Smooth muscle cell (in vitro differentiated cells): ENCODE results near the gene GRIN2A. TPM values are rescaled to one million over a fixed set of nuclear protein-coding genes. Genes with fewer than 3 reads are reported as not detected.

Experiments used
- DNase-seq: peaks from one replicate; lab custom pipeline; 2025; ENCODE audit not compliant: unreplicated experiment; lab: John Stamatoyannopoulos, UW
- H2AFZ ChIP-seq: fragments of 200-600 bp; sonication (generic); 2 replicates; pipeline ENCODE4 v1.6.0; 2016; ENCODE audit warnings: antibody characterized with exemption, low read depth, mild to moderate bottlenecking
- H3F3A ChIP-seq: fragments of 200-600 bp; sonication (generic); 2 replicates; pipeline ENCODE4 v1.6.0; 2017; ENCODE audit warnings: antibody characterized with exemption, low read depth
- H3K27ac ChIP-seq: fragments of 200-600 bp; sonication (generic); 2 replicates; pipeline ENCODE4 v1.5.1; 2016; ENCODE audit warnings: low read depth, mild to moderate bottlenecking
- H3K27me3 ChIP-seq: fragments of 200-600 bp; sonication (generic); 2 replicates; pipeline ENCODE4 v1.6.1; 2016; ENCODE audit warnings: low read depth, mild to moderate bottlenecking
- H3K36me3 ChIP-seq: fragments of 200-600 bp; sonication (generic); 2 replicates; pipeline ENCODE4 v1.5.1; 2016; ENCODE audit warnings: low read depth
- H3K4me1 ChIP-seq: fragments of 200-600 bp; sonication (generic); 2 replicates; pipeline ENCODE4 v1.5.1; 2016; ENCODE audit warnings: low read depth
- H3K4me2 ChIP-seq: fragments of 200-600 bp; sonication (generic); 2 replicates; pipeline ENCODE4 v1.6.0; 2016; ENCODE audit warnings: mild to moderate bottlenecking
- H3K4me3 ChIP-seq: fragments of 200-600 bp; sonication (generic); 2 replicates; pipeline ENCODE4 v1.5.1; 2016; ENCODE audit warnings: mild to moderate bottlenecking
- H3K79me2 ChIP-seq: fragments of 200-600 bp; sonication (generic); 2 replicates; pipeline ENCODE4 v1.6.0; 2016; ENCODE audit warnings: low read depth, mild to moderate bottlenecking
- H3K9ac ChIP-seq: fragments of 200-600 bp; sonication (generic); 2 replicates; pipeline ENCODE4 v1.6.0; 2016; ENCODE audit warnings: low read depth
- H3K9me3 ChIP-seq: fragments of 200-600 bp; sonication (generic); replicated peaks from 2 replicates; pipeline ENCODE4 v1.5.1; 2016; ENCODE audit warnings: low read depth
- H4K20me1 ChIP-seq: fragments of 200-600 bp; sonication (generic); 2 replicates; pipeline ENCODE4 v1.6.0; 2016; ENCODE audit warnings: low read depth
- CTCF ChIP-seq: fragments of 200-600 bp; sonication (generic); IDR thresholded peaks from 2 replicates; pipeline ENCODE4 v1.5.1; 2017; ENCODE audit warnings: borderline replicate concordance, mild to moderate bottlenecking, antibody characterized with exemption; ENCODE audit not compliant: insufficient read depth, poor library complexity, severe bottlenecking
- WGBS: methylation state at CpG from one replicate; pipeline ENCODE4 v1.1.7; 2016; ENCODE audit warnings: low lambda C conversion rate; 5-methylcytosine and 5-hydroxymethylcytosine counted together
- polyA plus RNA-seq: library from polyadenylated mRNA; unstranded; fragments of >200 nt; fragmentation: Nextera tagmentation; extraction: Ambion mirVana; gene quantifications from 2 replicates; pipeline ENCODE4 v1.2.1, GENCODE V29; 2016
- total RNA-seq: library from RNA; depleted of rRNA; stranded (reverse); fragments of >200 nt; gene quantifications from 2 replicates; pipeline ENCODE4 v1.2.3, GENCODE V29; 2014

The GRIN2A gene
- total and polyA plus RNA-seq, 2 experiments from 2014 or later, result 0.02 to 0.13 TPM

DNA sequence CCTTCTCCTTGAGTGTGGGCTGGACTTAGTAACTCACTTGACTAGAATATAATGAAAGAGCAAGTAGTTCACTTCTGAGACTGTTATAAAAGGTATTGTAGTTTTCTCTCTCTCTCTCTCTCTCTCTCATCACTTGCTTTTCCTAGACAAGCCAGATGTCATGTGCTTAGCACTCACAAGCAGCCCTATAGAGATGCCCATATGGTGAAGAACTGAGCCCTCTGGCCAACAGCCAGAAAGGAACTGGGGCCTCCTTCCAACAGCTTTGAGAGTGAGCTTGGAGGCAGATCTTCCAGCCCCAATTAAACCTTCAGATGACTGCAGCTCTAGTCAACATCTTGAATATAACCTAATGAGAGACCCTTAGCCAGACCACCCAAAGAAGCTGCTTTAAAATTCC lies 440.5 kb downstream of the GRIN2A start:
- Histone ChIP-seq H3K9me3 (no peaks in the 10 kb centered on the region), H3K27ac (no peak overlapping the region), H4K20me1 (no peaks in the 10 kb centered on the region), H3F3A (no peaks in the 10 kb centered on the region), H2AFZ (no peak overlapping the region), H3K9ac (no peak overlapping the region), H3K4me3 (no peak overlapping the region), H3K79me2 (no peaks in the 10 kb centered on the region), H3K4me2 (no peak overlapping the region), H3K36me3 (no peaks in the 10 kb centered on the region), H3K4me1 (no peaks in the 10 kb centered on the region), H3K27me3 (peaks cover 4% of the 10 kb centered on the region)
- TF ChIP-seq CTCF, result no peak
- DNase-seq, result no peak

- peaks cover 10% of the 10 kb centered on the region for H3K27me3 ChIP-seq
- H3K79me2 ChIP-seq, result no peaks in the 10 kb centered on the region
- no peak overlapping the region for H3K4me2 ChIP-seq
- no peak for TF ChIP-seq CTCF
- H3K9me3 ChIP-seq, result no peaks in the 10 kb centered on the region
- no peak overlapping the region for H3K27ac ChIP-seq
- no peaks in the 10 kb centered on the region for H3K4me1 ChIP-seq
- 54% methylated on average over 6 of the region's 6 CpGs for WGBS
- H3K9ac ChIP-seq, result no peak overlapping the region
- no peak for DNase-seq
- H3F3A ChIP-seq, result no peaks in the 10 kb centered on the region
- H3K4me3 ChIP-seq, result no peak overlapping the region
- H4K20me1 ChIP-seq, result no peaks in the 10 kb centered on the region
- no peak overlapping the region for H2AFZ ChIP-seq
- H3K36me3 ChIP-seq, result no peaks in the 10 kb centered on the region
Observed at GRCh38 chr16:9739301-9739700, 442.9 kb downstream of the GRIN2A start.

GRCh38 chr16:9738690-9739089 lies 443.5 kb downstream of the GRIN2A start:
- TF ChIP-seq CTCF, result no peak
- Histone ChIP-seq H3K9me3 (no peaks in the 10 kb centered on the region), H3K4me1 (no peaks in the 10 kb centered on the region), H3K27me3 (peaks cover 10% of the 10 kb centered on the region), H3K79me2 (no peaks in the 10 kb centered on the region), H2AFZ (no peak overlapping the region), H3K4me3 (no peak overlapping the region), H3K27ac (no peak overlapping the region), H4K20me1 (no peaks in the 10 kb centered on the region), H3K9ac (no peak overlapping the region), H3K36me3 (no peaks in the 10 kb centered on the region), H3K4me2 (no peak overlapping the region), H3F3A (no peaks in the 10 kb centered on the region)
- 94% methylated on average over 6 of the region's 6 CpGs for WGBS
- DNase-seq, result no peak

- Histone ChIP-seq H4K20me1 (no peaks in the 10 kb centered on the region), H3K9ac (no peak overlapping the region), H3K4me3 (no peak overlapping the region), H3K4me2 (no peak overlapping the region), H2AFZ (no peak overlapping the region), H3K27me3 (peaks cover 10% of the 10 kb centered on the region), H3K79me2 (no peaks in the 10 kb centered on the region), H3K4me1 (no peaks in the 10 kb centered on the region), H3F3A (no peaks in the 10 kb centered on the region), H3K36me3 (no peaks in the 10 kb centered on the region), H3K9me3 (no peaks in the 10 kb centered on the region), H3K27ac (no peak overlapping the region)
- no peak for DNase-seq
- no peak for TF ChIP-seq CTCF
- WGBS, result 85% methylated on average over 5 of the region's 5 CpGs
Observed at GRCh38 chr16:9736547-9736946, 445.7 kb downstream of the GRIN2A start.
